Bronchial epithelial cell (primary cell): ENCODE data around the gene AACS. TPM values are rescaled to one million over a fixed set of nuclear protein-coding genes. Genes with fewer than 3 reads are reported as not detected.

Source experiments
- DNase-seq: peaks from one replicate; pipeline ENCODE4 v3.0.0-alpha.2; 2010; ENCODE audit warnings: low read depth
- FAIRE-seq: peaks from 2 replicates; lab custom pipeline; 2011; peaks lifted over from hg19 to GRCh38; lab: Jason Lieb, UNC
- H3K27me3 ChIP-seq: 2 replicates; pipeline ENCODE4 v1.5.1; 2011; ENCODE audit warnings: low read length; ENCODE audit not compliant: control insufficient read depth, insufficient read depth
- H3K36me3 ChIP-seq: 2 replicates; pipeline ENCODE4 v1.5.1; 2011; ENCODE audit warnings: low read length; ENCODE audit not compliant: control insufficient read depth, insufficient read depth
- H3K4me3 ChIP-seq: 2 replicates; pipeline ENCODE4 v1.5.1; 2011; ENCODE audit warnings: mild to moderate bottlenecking, low read depth, low read length, control low read depth
- total RNA-seq: library from RNA; depleted of rRNA; stranded (reverse); fragments of >200 nt; gene quantifications from 2 replicates; pipeline ENCODE4 v1.2.1, GENCODE V29; 2014
- TF ChIP-seq, protein P1 (sequence below): IDR thresholded peaks from 2 replicates; pipeline ENCODE4 v1.5.1; 2011; ENCODE audit warnings: mild to moderate bottlenecking, moderate library complexity, low read length, control low read depth, inconsistent platforms; ENCODE audit not compliant: insufficient read depth, severe bottlenecking

The AACS gene
- total RNA-seq, 1 donor from 2014 or later = 30.5 TPM

DNA sequence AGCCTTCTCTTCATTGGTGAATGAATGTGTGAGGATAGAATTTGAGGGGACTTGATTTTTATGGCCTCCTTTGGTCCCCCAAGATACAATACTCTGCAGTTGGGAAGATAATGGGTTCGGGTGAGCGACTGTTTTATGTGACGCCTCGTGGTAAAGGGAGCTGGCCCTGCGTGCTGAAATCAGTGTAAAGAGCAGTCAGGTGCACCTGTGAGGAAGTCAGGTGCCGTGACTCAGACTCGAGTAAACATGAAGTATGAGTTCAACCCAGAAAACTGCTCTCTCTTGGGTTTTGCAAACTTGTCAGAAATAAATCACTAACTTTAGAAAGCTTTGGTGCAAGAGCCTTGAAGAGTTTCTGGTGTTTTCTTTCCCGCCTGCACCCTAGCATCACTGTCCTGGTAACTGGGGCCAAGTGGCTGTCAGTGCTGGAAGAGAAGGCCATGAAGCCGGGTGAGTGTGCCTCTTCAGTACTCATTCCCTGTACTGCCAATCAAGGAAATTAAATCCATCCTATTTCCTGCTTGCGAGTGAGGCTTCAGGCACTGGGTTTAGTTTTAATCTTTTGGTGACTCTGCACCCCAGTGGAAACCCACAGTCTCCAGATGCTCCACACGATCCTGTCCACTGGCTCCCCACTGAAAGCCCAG, 59.2 kb downstream of the AACS start:
- Histone ChIP-seq H3K36me3 (peaks cover 5% of the 10 kb centered on the region), H3K4me3 (no peak overlapping the region), H3K27me3 (no peaks in the 10 kb centered on the region)
- TF ChIP-seq, protein P1, sequence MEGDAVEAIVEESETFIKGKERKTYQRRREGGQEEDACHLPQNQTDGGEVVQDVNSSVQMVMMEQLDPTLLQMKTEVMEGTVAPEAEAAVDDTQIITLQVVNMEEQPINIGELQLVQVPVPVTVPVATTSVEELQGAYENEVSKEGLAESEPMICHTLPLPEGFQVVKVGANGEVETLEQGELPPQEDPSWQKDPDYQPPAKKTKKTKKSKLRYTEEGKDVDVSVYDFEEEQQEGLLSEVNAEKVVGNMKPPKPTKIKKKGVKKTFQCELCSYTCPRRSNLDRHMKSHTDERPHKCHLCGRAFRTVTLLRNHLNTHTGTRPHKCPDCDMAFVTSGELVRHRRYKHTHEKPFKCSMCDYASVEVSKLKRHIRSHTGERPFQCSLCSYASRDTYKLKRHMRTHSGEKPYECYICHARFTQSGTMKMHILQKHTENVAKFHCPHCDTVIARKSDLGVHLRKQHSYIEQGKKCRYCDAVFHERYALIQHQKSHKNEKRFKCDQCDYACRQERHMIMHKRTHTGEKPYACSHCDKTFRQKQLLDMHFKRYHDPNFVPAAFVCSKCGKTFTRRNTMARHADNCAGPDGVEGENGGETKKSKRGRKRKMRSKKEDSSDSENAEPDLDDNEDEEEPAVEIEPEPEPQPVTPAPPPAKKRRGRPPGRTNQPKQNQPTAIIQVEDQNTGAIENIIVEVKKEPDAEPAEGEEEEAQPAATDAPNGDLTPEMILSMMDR = no peak
- peak; percentile 62 for DNase-seq
- FAIRE-seq = peak; percentile 86

GRCh38 chr12:125125271-125125670, 60.0 kb downstream of the AACS start:
- Histone ChIP-seq H3K36me3 (peaks cover 9% of the 10 kb centered on the region), H3K4me3 (no peak overlapping the region), H3K27me3 (no peaks in the 10 kb centered on the region)
- DNase-seq (no peak), FAIRE-seq (no peak)
- TF ChIP-seq, protein P1 = no peak

- H3K36me3 ChIP-seq = peaks cover 9% of the 10 kb centered on the region
- TF ChIP-seq, protein P1 = no peak
- FAIRE-seq (peak; percentile 58), DNase-seq (no peak)
- H3K4me3 ChIP-seq = no peak overlapping the region
- no peaks in the 10 kb centered on the region for H3K27me3 ChIP-seq
These were observed 63.4 kb downstream of the AACS start for GRCh38 chr12:125128439-125129178.

DNA sequence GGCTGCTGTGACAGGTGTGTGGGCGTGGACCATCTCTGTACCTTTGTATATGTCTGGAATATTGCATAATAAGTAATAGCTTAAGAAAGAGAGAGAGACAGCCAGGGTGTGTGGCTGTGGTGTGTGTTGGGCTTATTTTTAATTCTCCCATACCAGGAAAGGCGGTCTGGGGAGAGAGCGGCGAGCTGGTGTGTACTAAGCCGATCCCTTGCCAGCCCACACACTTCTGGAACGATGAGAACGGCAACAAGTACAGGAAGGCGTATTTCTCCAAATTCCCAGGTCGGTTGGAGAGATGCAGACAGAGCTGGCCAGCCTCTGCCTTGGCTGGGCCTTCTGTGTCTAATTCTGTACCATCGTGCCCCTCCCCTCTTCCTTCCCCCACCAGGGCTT, 63.9 kb downstream of the AACS start:
- peak; percentile 93 for FAIRE-seq
- TF ChIP-seq, protein P1 = no peak
- no peaks in the 10 kb centered on the region for H3K27me3 ChIP-seq
- no peak overlapping the region for H3K4me3 ChIP-seq
- DNase-seq = no peak
- H3K36me3 ChIP-seq = peaks cover 12% of the 10 kb centered on the region

GRCh38 chr12:125129591-125130255, 64.5 kb downstream of the AACS start:
- H3K4me3 ChIP-seq = no peak overlapping the region
- no peak for DNase-seq
- TF ChIP-seq, protein P1 = no peak
- no peaks in the 10 kb centered on the region for H3K27me3 ChIP-seq
- H3K36me3 ChIP-seq = peaks cover 17% of the 10 kb centered on the region
- FAIRE-seq = peak; percentile 81
